Measurements from ENCODE around the gene NPR2.
A peak's percentile ranks its signal among the peaks of the same experiment; 100 is the strongest.

Gene NPR2

GRCh38 chr9:35766997-35767396, 24.4 kb upstream of the NPR2 start:
- no peak for DNase-seq

GRCh38 chr9:35767458-35767857, 23.9 kb upstream of the NPR2 start:
- no peak for DNase-seq

- DNase-seq, result no peak
Observed at GRCh38 chr9:35769763-35770162, 21.6 kb upstream of the NPR2 start.

- no peak for DNase-seq
Observed at GRCh38 chr9:35771075-35771433, 20.3 kb upstream of the NPR2 start.

DNA sequence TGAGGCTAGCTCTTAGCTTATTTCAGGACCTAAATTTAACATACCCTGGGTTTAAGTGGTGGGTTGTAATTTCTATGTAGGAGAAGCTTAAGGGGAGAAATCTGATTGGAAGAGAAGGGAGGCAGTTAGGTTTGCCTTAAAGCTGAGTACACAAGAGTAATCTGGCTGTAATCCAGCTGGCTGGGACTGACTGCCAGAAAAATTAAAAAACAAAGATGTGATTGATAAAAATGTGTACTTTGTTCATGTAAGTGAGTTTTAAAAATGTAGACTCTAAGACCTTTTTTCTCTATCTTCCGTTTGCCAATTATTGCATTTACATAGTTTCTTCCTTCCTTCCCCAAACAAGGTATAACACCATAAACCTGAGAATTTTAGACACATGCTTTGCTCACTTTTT, 19.9 kb upstream of the NPR2 start:
- DNase-seq, result no peak

- DNase-seq, result no peak
Observed at GRCh38 chr9:35771943-35772342, 19.4 kb upstream of the NPR2 start.

DNA sequence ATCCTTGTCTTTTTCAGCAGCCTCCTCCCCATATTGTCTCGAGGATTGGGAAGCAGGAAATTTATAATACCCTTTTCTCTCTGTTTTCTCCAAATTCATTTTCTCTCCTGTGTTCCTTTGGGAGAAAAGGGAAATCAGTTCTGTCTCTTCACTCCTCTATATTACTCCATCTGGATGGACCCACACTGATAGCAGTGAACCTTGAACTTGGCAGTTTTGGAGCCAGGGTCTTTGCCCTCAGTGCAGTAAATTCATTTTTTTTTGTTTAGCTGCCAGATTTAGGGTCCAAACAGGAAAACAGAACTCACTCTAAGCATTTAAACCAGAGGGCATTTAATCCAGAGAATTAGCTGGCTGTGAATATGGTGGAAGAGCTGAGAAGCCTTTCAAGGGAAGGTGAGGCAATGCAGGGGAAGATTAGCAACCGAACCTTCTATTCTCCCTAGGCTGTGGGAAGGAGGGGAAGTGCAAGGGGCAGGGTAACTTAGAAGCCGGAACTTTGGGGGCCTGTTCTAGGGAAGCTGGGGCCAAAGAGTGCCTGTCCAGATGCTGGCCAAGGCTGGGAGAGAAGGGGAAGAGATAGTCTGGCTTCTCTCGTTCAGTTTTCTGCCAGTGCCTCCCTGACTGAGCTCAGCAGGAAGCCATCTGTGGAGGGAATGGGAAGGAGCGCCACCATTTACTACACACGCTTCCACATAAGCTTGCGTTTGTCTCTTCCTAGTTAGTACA, 16.3 kb upstream of the NPR2 start:
- DNase-seq, result no peak

GRCh38 chr9:35776018-35776417, 15.4 kb upstream of the NPR2 start:
- DNase-seq, result no peak

- no peak for DNase-seq
Observed at GRCh38 chr9:35778496-35778895, 12.9 kb upstream of the NPR2 start.

DNA sequence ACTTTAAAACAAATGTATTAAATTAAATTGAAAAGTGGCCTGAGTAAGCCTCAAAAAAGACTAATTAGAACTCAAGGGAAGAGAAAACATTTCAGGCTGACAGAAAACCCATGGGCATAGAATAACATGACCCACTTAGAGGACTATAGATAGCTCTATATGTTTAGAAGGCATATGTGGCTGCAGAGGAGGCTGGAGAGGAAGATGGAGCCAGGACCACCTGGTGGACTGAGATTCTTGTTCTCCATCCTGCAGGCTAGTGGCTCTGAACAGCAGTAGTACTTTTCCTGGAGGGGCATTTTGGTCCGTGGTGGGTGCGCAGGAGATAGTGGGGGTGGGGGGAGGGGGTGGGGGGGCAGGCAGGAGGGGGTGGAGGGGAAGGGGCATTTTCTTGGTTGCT, 10.3 kb upstream of the NPR2 start:
- no peak for DNase-seq

- DNase-seq, result no peak
Observed at GRCh38 chr9:35783418-35783817, 8.0 kb upstream of the NPR2 start.

- DNase-seq, result no peak
Observed at GRCh38 chr9:35789541-35789940, 1.9 kb upstream of the NPR2 start.

- no peak for DNase-seq
Observed at GRCh38 chr9:35790025-35790384, 1.4 kb upstream of the NPR2 start.

DNA sequence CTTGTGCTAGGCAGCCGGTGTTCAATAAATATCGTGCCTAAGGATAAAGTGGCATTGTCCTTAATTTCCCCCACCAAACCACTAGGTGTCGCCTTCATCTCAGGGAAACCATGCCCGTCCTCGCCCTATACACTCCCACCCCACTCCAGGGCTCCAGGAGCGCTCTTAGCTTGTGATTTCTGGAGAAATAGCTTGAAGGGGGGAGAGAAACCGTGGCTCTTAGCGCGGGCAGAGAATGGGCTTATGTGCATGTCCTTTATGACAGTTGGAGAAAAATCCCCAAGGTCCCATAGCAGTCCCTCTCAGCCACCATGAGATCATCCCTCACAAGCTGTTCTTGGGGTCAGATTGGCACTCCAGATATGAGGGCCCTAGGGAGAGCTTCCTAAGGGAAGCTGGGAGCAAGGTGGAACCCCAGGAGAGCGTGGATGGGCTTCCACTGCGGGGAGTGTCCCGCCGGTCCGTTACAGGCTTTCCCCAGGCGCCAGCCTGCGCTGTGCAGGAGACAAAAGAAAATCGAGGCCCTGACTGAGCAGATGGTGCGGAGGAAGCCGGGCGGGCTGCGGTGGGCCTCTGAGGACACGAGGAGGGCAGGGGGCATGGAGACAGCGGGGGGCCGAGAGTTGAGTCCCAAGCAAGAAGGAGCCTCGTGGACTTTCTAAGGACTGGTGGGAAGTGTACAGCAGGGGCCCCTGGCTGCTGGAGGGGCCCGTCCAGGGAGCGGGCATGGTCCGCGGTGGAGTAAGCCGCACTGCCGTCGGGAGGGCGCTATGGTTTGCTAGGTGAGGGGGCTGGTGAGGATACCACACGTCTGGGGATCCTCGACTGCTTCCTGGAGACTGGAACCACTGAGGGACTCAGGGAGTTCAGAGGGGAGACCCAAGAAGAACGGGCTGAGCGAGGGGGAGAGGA, 750 bp upstream of the NPR2 start:
- peak; percentile 47 for DNase-seq

DNA sequence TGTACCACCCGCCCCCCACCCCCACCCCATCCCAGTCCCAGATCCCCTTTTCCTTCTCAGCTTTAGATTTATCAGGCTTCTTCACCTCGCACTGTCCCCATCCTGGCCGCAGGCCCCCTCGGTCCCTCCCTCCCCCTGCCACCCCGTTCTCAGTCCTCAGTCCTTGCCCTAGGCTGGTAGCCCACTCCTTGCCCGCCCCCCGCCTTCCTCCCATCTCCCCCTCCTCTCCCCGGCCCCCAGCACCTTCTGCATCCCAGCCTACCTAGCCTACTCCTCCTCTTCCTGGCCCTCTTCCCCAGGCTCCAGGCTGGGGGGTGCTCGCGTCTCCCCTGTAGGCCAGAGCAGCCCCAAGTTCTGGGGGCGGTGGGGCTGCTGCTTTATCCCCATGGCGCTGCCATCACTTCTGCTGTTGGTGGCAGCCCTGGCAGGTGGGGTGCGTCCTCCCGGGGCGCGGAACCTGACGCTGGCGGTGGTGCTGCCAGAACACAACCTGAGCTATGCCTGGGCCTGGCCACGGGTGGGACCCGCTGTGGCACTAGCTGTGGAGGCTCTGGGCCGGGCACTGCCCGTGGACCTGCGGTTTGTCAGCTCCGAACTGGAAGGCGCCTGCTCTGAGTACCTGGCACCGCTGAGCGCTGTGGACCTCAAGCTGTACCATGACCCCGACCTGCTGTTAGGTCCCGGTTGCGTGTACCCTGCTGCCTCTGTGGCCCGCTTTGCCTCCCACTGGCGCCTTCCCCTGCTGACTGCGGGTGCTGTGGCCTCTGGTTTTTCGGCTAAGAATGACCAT, 828 bp downstream of the NPR2 start:
- DNase-seq, result no peak

DNA sequence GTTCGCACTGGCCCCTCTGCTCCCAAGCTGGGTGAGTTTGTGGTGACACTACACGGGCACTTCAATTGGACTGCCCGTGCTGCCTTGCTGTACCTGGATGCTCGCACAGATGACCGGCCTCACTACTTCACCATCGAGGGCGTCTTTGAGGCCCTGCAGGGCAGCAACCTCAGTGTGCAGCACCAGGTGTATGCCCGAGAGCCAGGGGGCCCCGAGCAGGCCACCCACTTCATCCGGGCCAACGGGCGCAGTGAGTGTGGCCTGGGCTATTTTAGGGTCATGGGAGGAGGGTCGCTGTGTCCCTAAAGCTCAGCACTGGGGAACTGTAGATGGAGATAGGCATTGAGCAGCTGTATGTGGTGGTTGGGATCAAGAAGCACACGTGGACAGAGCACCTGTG, 1.4 kb downstream of the NPR2 start:
- DNase-seq, result no peak

DNA sequence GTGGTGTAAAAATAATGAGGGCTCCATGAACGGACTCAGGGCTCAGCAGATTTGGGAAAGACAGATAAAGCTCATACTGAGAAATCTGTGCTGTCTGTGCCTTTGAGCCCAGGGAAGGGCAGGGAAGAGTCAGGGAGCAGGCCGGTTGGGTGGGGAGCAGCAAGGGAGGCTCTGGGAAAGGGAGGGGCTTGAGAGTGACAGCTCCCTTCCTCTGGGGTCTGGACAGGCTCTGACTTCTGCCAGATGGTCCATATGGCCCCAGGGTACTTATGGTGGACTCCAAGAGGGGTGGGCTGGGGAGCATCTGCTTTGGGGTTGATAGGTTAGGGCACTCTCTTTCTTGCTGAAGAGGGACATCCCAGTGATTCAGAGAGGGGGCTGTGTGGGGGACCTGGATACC, 2.1 kb downstream of the NPR2 start:
- DNase-seq, result no peak

DNA sequence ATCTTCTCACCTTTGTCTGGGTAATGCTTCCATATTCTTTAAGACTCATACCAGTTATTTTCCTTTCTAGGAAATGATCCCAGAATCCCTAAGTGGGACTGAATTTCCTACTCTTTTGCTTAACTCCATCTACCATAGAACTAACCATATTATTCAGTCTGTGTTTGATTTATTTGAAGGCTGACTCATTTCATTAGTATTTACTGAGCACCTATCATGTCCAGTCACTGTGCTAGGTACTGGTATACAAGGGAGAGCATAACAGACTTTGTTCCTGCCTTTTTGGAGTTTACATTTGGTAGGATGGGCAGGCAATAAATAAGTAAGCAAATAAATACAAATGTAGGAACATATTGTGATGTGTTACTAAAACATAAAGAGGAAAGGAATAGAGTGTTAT, 4.3 kb downstream of the NPR2 start:
- DNase-seq, result no peak

DNA sequence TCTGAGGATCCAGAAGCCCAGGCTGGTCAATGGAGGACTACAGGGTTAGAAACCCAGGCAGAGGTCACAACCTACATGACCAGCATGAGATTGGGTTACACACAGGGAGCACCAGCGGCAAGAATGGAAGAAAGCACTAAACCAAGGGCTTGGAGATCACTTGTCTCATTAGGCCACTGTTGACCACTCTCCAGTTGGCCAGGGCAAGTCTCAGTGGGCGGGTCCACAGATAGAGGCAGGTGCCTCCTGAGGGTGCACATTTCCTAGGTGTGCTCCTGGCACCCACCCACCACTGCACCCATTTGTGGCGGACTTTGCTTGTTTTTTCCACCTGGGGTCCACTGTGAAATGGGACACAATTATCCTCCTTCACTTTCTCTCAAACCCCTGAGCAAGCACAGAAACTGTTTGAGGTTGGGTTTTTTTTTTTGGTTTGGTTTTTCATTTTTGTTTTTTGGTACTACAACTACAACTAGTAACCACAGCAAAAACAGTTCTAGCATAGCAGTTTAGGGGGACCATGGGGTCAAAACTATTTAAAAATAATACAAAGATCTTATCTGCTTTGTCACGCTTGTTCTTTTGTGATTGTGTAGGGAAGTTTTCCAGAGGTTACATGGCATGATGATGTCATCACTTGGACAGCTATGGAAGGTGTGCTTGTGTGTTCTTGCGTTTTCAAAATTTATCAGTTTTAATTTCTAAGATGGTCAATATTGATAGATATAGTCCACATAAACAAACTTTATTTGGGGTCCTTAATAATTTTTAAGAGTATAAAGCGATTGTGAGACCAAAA, 6.1 kb downstream of the NPR2 start:
- DNase-seq, result no peak

DNA sequence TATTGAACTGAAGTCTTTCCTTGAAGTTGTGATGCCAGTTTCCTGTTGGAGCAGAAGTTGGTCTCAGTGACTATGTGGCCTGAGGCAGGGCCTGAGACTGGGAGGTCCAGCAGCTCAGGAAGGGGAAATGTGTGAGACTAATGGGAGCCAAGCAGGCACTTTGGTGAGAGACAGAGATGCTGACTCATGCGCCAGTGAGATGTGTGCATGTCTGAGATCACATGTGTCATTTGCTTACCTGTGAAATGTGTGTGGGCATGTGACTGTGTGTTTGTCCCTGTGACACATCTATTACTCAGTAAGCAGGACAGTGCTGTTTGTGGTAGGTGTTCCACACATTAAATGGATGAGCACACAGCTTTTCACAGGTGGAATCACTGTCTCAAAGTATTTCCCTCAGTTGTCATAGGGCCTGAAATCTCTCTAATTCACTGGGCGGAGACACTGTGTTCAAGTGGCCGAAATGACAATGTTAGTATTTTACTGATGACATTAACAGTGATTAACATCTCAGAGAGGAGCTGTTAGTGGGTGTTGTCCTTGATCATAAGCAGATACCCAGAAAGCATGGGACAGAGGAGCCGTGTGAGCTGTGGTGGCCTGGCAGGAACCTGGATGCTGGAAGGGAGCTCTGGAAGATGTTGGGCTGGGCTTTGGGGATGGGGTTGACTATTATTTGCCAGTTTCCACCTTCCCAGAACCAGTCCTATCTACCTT, 7.4 kb downstream of the NPR2 start:
- peak; percentile 44 for DNase-seq

DNA sequence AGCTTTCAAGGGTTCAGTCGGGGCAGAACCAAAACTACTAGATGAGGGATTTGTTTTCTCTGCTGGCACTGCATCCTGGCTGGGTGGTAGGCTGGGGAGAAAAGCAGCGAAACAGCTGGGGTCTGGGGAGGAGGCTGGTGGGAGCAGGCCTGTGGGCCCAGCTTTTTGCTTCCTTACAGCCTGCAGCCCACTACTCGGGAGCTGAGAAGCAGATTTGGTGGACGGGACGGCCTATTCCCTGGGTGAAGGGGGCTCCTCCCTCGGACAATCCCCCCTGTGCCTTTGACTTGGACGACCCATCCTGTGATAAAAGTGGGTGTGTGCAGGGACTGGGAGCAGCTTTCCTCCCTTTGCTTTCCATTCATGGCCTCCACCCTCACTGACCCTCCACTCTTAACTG, 9.1 kb downstream of the NPR2 start:
- DNase-seq, result no peak

All from stimulated activated CD4-positive, alpha-beta T cell treated with anti-CD3 and anti-CD28 coated beads, Interleukin-4, amount 100 ng/mL, for 1 hour (primary cell).